Measurements from ENCODE around the gene ILDR2.
A peak's percentile ranks its signal among the peaks of the same experiment; 100 is the strongest.

The ILDR2 gene

DNA sequence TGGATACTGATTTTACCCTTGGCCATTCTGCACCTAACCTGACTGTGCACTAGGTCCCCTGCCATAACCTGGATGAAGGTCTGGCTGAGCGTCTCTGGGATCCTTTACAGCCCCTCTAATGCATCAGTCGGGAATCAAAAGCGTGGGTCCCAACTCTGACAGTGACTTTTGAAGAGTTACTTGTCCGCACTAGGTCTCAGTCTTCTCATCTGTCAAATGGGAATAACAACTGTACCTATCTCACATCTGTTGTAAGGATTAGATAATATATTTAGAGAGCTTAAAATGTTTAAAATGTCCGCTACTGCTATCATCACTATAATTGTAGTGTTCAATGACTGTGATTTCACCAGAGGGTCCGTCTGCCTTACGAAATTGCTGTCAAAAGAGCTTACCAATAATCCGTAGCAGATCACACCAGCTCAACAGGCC is 100.0 kb downstream of the ILDR2 start:
- H3K4me1 ChIP-seq (ENCODE audit: control insufficient read depth in 2 of 2, insufficient read depth in 2 of 2, low read length in 2 of 2) = peaks cover 4 to 5% of the 10 kb centered on the region in 2 donors
- H3K9ac ChIP-seq (ENCODE audit: low read depth in 1 of 2, low read length in 2 of 2) = peak overlapping the region; percentile 72 to 80
- H3K27ac ChIP-seq (ENCODE audit: low read depth in 2 of 2, low read length in 2 of 2) = peak overlapping the region; percentile 95

DNA sequence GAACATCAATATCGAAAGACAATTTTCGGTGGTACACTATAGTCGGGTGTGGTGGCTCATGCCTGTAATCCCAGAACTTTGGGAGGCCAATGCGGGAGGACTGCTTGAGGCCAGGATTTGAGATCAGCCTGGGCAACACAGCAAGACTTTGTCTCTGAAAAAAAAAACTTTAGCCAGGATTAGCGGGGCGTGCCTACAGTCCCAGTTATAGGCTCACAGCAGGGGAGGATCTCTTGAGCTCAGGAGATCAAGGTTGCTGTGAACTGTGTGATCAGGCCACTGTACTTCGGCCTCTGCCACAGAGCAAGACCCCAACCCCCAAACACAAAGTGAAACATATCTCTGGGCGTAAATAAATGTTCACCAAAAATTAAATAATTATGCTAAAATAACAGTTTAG is 100.9 kb downstream of the ILDR2 start:
- H3K36me3 ChIP-seq (ENCODE audit: control insufficient read depth in 2 of 2, insufficient read depth in 2 of 2, low read length in 2 of 2) = no peaks in the 10 kb centered on the region
- H3K27ac ChIP-seq (ENCODE audit: low read depth in 2 of 2, low read length in 2 of 2) = no peak overlapping the region
- no peaks in the 10 kb centered on the region for H3K27me3 ChIP-seq (ENCODE audit: control insufficient read depth in 2 of 2, insufficient read depth in 2 of 2, low read length in 2 of 2)
- peaks cover 4 to 5% of the 10 kb centered on the region in 2 donors for H3K4me1 ChIP-seq (ENCODE audit: control insufficient read depth in 2 of 2, insufficient read depth in 2 of 2, low read length in 2 of 2)
- no peak overlapping the region for H3K9ac ChIP-seq (ENCODE audit: low read depth in 1 of 2, low read length in 2 of 2)
- no peak overlapping the region for H3K4me3 ChIP-seq (ENCODE audit: low read length in 2 of 2)
- H3K9me3 ChIP-seq (ENCODE audit: control insufficient read depth in 2 of 2, low read length in 2 of 2) = no peaks in the 10 kb centered on the region

More for the DNA sequence above, 100.0 kb downstream of the ILDR2 start:
- no peaks in the 10 kb centered on the region for H3K36me3 ChIP-seq (ENCODE audit: control insufficient read depth in 2 of 2, insufficient read depth in 2 of 2, low read length in 2 of 2)
- no peaks in the 10 kb centered on the region for H3K27me3 ChIP-seq (ENCODE audit: control insufficient read depth in 2 of 2, insufficient read depth in 2 of 2, low read length in 2 of 2)
- no peaks in the 10 kb centered on the region for H3K9me3 ChIP-seq (ENCODE audit: control insufficient read depth in 2 of 2, low read length in 2 of 2)
- peak overlapping the region; percentile 78 to 88 for H3K4me3 ChIP-seq (ENCODE audit: low read length in 2 of 2)

DNA sequence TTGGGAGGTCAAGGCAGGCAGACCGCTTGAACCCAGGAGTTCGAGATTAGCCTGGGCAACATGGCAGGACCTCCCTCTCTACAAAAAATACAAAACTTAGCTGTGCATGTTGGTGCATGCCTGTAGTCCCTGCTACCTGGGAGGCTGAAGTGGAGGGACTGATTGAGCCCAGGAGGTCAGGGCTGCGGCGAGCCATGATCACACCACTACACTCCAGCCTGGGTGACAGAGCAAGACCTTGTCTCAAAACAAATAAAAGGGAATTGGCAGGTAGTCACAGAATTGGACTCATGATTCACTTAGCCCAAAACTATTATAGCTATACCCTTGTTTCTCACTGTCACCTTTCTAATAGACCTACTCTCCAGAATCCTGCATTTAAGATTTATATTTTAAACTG is 104.8 kb downstream of the ILDR2 start:
- no peaks in the 10 kb centered on the region for H3K27me3 ChIP-seq (ENCODE audit: control insufficient read depth in 2 of 2, insufficient read depth in 2 of 2, low read length in 2 of 2)
- peaks cover 4 to 5% of the 10 kb centered on the region in 2 donors for H3K4me1 ChIP-seq (ENCODE audit: control insufficient read depth in 2 of 2, insufficient read depth in 2 of 2, low read length in 2 of 2)
- peaks cover 8 to 11% of the 10 kb centered on the region in 2 donors for H3K36me3 ChIP-seq (ENCODE audit: control insufficient read depth in 2 of 2, insufficient read depth in 2 of 2, low read length in 2 of 2)
- H3K9ac ChIP-seq (ENCODE audit: low read depth in 1 of 2, low read length in 2 of 2) = no peak overlapping the region
- H3K27ac ChIP-seq (ENCODE audit: low read depth in 2 of 2, low read length in 2 of 2) = no peak overlapping the region
- H3K4me3 ChIP-seq (ENCODE audit: low read length in 2 of 2) = no peak overlapping the region
- no peaks in the 10 kb centered on the region for H3K9me3 ChIP-seq (ENCODE audit: control insufficient read depth in 2 of 2, low read length in 2 of 2)

DNA sequence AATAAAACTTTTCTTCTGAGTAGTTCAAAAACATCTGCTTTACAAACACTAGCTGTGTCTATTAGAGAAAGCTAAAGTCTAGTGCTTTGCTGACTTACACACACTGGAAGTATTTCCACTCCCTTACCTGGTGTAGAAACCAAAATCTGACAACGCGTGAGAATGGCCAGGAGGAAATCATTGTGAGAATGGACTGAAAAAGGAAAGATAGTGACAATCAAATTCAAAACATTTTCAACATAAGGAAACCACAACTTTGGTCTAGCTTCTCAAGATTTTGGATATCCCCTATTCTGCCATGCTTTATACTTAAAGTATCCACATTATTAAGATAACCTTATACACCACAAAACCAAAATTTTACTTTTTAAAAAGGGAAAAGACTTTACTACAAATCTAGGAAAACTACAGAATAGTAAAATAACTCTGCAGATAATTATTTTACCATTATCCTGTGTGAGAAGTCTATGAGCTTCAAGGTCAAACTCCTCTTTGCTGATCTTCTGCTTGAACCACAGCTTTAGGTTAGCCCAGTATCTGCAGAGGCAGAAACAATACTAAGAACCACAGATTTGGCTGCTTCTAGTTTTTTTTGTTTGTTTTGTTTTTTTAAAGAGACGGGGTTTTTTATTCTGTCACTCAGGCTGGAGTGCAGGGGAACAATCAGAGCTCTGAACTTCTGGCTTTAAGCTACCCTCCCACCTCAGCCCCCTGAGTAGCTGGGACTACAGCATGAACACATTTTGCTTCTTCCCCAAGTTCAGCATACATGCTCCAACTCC is 105.8 kb downstream of the ILDR2 start:
- H3K9ac ChIP-seq (ENCODE audit: low read depth in 1 of 2, low read length in 2 of 2) = no peak overlapping the region
- no peak overlapping the region for H3K27ac ChIP-seq (ENCODE audit: low read depth in 2 of 2, low read length in 2 of 2)

DNA sequence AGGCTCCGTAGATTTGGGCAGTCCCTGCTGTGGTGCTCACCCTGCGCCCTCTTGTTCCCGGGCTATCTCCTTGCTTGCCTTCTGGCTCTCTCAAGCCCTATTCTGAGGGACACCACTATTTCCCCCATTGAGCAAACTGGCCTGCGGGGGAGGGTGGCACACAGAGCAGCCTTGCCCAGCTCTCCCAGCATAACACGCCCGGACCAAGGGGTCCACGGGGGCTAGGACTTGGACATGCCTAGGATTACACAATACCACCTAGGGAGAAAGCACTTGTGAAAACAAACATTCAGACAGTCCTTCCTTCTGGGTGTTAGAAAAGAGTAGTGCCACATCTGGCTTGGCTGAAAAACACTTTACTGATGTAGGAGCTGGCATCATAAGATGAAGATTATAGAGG is 106.7 kb downstream of the ILDR2 start:
- Histone ChIP-seq H3K36me3 (ENCODE audit: control insufficient read depth in 2 of 2, insufficient read depth in 2 of 2, low read length in 2 of 2) (peaks cover 15 to 19% of the 10 kb centered on the region in 2 donors), H3K9ac (ENCODE audit: low read depth in 1 of 2, low read length in 2 of 2) (no peak overlapping the region), H3K4me1 (ENCODE audit: control insufficient read depth in 2 of 2, insufficient read depth in 2 of 2, low read length in 2 of 2) (no peaks in the 10 kb centered on the region), H3K27ac (ENCODE audit: low read depth in 2 of 2, low read length in 2 of 2) (no peak overlapping the region), H3K4me3 (ENCODE audit: low read length in 2 of 2) (no peak overlapping the region), H3K27me3 (ENCODE audit: control insufficient read depth in 2 of 2, insufficient read depth in 2 of 2, low read length in 2 of 2) (no peaks in the 10 kb centered on the region), H3K9me3 (ENCODE audit: control insufficient read depth in 2 of 2, low read length in 2 of 2) (no peaks in the 10 kb centered on the region)

More for the DNA sequence above, 105.8 kb downstream of the ILDR2 start:
- H3K9me3 ChIP-seq (ENCODE audit: control insufficient read depth in 2 of 2, low read length in 2 of 2) = no peaks in the 10 kb centered on the region
- no peak overlapping the region for H3K4me3 ChIP-seq (ENCODE audit: low read length in 2 of 2)
- H3K4me1 ChIP-seq (ENCODE audit: control insufficient read depth in 2 of 2, insufficient read depth in 2 of 2, low read length in 2 of 2) = no peaks in the 10 kb centered on the region
- no peaks in the 10 kb centered on the region for H3K27me3 ChIP-seq (ENCODE audit: control insufficient read depth in 2 of 2, insufficient read depth in 2 of 2, low read length in 2 of 2)
- peaks cover 8 to 14% of the 10 kb centered on the region in 2 donors for H3K36me3 ChIP-seq (ENCODE audit: control insufficient read depth in 2 of 2, insufficient read depth in 2 of 2, low read length in 2 of 2)

DNA sequence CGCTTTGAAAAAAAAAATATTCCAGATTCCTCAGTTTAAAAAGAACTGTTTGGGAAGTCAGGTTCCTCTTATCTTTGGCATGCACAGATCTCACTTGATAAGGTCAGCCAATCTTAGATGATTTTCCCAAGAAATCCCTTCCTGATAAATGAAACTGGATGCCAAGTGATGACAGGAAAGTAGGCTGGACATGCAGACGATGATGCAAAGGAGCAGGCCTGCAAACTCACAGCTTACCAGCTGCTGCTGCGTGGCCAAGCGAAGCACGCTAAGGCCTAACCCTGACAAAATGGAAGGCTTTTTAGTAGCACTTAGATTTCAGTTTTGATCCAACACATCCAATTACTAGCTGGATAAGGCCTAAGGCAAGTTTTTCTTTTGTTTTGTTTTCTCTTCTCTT is 109.4 kb downstream of the ILDR2 start:
- H3K4me3 ChIP-seq (ENCODE audit: low read length in 2 of 2) = no peak overlapping the region
- no peaks in the 10 kb centered on the region for H3K4me1 ChIP-seq (ENCODE audit: control insufficient read depth in 2 of 2, insufficient read depth in 2 of 2, low read length in 2 of 2)
- no peak overlapping the region for H3K27ac ChIP-seq (ENCODE audit: low read depth in 2 of 2, low read length in 2 of 2)
- H3K9ac ChIP-seq (ENCODE audit: low read depth in 1 of 2, low read length in 2 of 2) = no peak overlapping the region
- no peaks in the 10 kb centered on the region for H3K9me3 ChIP-seq (ENCODE audit: control insufficient read depth in 2 of 2, low read length in 2 of 2)
- no peaks in the 10 kb centered on the region for H3K27me3 ChIP-seq (ENCODE audit: control insufficient read depth in 2 of 2, insufficient read depth in 2 of 2, low read length in 2 of 2)
- H3K36me3 ChIP-seq (ENCODE audit: control insufficient read depth in 2 of 2, insufficient read depth in 2 of 2, low read length in 2 of 2) = peaks cover 26 to 33% of the 10 kb centered on the region in 2 donors

DNA sequence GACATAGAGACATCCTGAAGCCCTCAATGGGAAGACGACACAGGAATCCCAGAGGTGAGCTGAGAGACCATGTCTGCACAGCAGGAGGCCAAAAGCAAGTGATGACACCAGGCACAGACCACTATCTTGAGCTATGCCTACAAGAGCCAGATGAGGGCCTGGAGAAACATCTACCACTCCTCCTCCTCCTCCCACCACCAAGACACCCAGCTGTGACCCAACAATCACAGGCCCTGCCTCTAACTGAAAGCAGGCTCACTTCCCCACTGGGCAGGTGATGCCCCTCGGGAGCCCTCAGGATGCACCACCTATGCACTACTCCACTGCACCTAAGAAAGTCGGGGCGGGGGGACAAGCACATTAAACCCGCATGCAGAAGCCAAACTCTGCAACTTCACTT is 115.7 kb downstream of the ILDR2 start:
- H3K27ac ChIP-seq (ENCODE audit: low read depth in 2 of 2, low read length in 2 of 2) = no peak overlapping the region
- no peaks in the 10 kb centered on the region for H3K4me1 ChIP-seq (ENCODE audit: control insufficient read depth in 2 of 2, insufficient read depth in 2 of 2, low read length in 2 of 2)
- H3K4me3 ChIP-seq (ENCODE audit: low read length in 2 of 2) = no peak overlapping the region
- no peak overlapping the region for H3K9ac ChIP-seq (ENCODE audit: low read depth in 1 of 2, low read length in 2 of 2)
- no peaks in the 10 kb centered on the region for H3K27me3 ChIP-seq (ENCODE audit: control insufficient read depth in 2 of 2, insufficient read depth in 2 of 2, low read length in 2 of 2)
- H3K9me3 ChIP-seq (ENCODE audit: control insufficient read depth in 2 of 2, low read length in 2 of 2) = no peaks in the 10 kb centered on the region
- H3K36me3 ChIP-seq (ENCODE audit: control insufficient read depth in 2 of 2, insufficient read depth in 2 of 2, low read length in 2 of 2) = peaks cover 46 to 62% of the 10 kb centered on the region in 2 donors

DNA sequence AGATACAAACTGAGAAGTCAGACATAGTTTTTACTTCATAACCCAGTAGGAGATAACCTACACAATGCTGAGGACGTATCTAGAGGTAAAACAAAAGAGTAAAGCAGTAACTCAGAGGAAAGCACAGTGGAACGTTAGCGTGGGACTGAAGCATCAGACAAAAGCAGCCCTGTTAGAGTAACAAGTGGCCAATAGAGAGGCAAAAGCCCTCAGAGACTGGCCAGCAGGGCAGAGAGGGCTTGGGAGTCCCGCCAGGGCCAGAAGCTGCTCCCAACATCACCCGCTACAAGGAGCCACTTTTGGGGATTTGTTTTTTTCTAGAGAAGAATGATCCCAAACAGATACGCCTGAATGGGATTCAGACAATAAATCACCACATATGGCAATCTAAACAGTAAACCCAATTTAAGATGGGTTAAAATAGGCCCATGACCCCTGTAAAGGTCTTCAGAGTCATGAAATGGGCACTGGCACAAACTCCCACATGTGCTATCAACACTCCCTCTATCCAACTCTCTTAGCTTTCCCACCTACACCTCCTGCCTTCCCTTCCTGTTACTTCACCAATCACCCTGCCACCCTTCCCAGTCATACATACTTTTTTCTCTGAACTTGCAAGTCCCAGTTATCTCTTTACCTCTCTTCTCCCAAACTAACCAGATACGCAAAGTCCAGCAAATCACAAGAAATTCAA is 116.5 kb downstream of the ILDR2 start:
- Histone ChIP-seq H3K9me3 (ENCODE audit: control insufficient read depth in 2 of 2, low read length in 2 of 2) (no peaks in the 10 kb centered on the region), H3K4me3 (ENCODE audit: low read length in 2 of 2) (no peak overlapping the region), H3K9ac (ENCODE audit: low read depth in 1 of 2, low read length in 2 of 2) (no peak overlapping the region), H3K36me3 (ENCODE audit: control insufficient read depth in 2 of 2, insufficient read depth in 2 of 2, low read length in 2 of 2) (peaks cover 44 to 62% of the 10 kb centered on the region in 2 donors), H3K27me3 (ENCODE audit: control insufficient read depth in 2 of 2, insufficient read depth in 2 of 2, low read length in 2 of 2) (no peaks in the 10 kb centered on the region), H3K27ac (ENCODE audit: low read depth in 2 of 2, low read length in 2 of 2) (no peak overlapping the region), H3K4me1 (ENCODE audit: control insufficient read depth in 2 of 2, insufficient read depth in 2 of 2, low read length in 2 of 2) (no peaks in the 10 kb centered on the region)
